Breast epithelium (tissue), 4 donors: ENCODE data around the gene XYLT1. TPM values are rescaled to one million over a fixed set of nuclear protein-coding genes. Genes with fewer than 3 reads are reported as not detected.
A peak's percentile ranks its signal among the peaks of the same experiment; 100 is the strongest.

Experiments
- DNase-seq, 2 donors: peaks; one replicate each; pipeline ENCODE4 v3.0.0-alpha.2; 2019; ENCODE audit warnings: low spot score in 2 of 2
- H3K27ac ChIP-seq, 2 donors: fragments of 200-600 bp; sonication (generic) in 1 of 2; one replicate each; pipeline ENCODE4 v1.5.1; 2016 to 2019; ENCODE audit warnings: mild to moderate bottlenecking in 1 of 2
- H3K27me3 ChIP-seq, 2 donors: fragments of 200-600 bp; sonication (generic) in 1 of 2; one replicate each; pipeline versions ENCODE4 v1.5.1 to v1.6.0; 2017 to 2019; ENCODE audit warnings: control low read depth in 1 of 2, mild to moderate bottlenecking in 1 of 2
- H3K36me3 ChIP-seq: fragments of 200-600 bp; one replicate; pipeline ENCODE4 v1.5.1; 2019
- H3K4me1 ChIP-seq, 2 donors: fragments of 200-600 bp; sonication (generic); one replicate each; pipeline ENCODE4 v1.5.1; 2016 to 2019; ENCODE audit warnings: control low read depth in 1 of 2
- H3K4me3 ChIP-seq, 3 donors: fragments of 200-600 bp; sonication (generic); 1 replicate in 2 of 3; 2 replicates in 1 of 3; pipeline ENCODE4 v1.5.1; 2016 to 2019; ENCODE audit warnings: mild to moderate bottlenecking in 3 of 3, moderate library complexity in 2 of 3
- H3K9me3 ChIP-seq, 2 donors: fragments of 200-600 bp; sonication (generic) in 1 of 2; one replicate each; pipeline ENCODE4 v1.5.1; 2016 to 2019; ENCODE audit warnings: control low read depth in 1 of 2
- POLR2A ChIP-seq: fragments of 450-650 bp; IDR thresholded peaks from one replicate; pipeline ENCODE4 v1.6.1; 2016; ENCODE audit warnings: antibody characterized with exemption, mild to moderate bottlenecking, moderate library complexity
- POLR2AphosphoS5 ChIP-seq, 3 donors: sonication (generic); formaldehyde crosslinking; IDR thresholded peaks; one replicate each; pipeline ENCODE4 v1.6.1; 2017; ENCODE audit warnings: antibody characterized with exemption in 3 of 3
- intact Hi-C: fragments of 100-400 bp; cut with DNase I; formaldehyde crosslinking; loops from one replicate; pipeline ENCODE4 v1.15.1; 2023; ENCODE audit warnings: low total_unique reads
- total RNA-seq, 3 donors: library from RNA; depleted of rRNA; stranded (reverse); fragments of >200 nt; gene quantifications; one replicate each; pipeline ENCODE4 v1.1.0, GENCODE V29; 2016
- TF ChIP-seq, protein P1 (sequence below), 3 donors: fragments of 450-650 bp; IDR thresholded peaks; one replicate each; pipeline ENCODE4 v1.5.1; 2016 to 2017; ENCODE audit warnings: antibody characterized with exemption in 3 of 3, mild to moderate bottlenecking in 3 of 3, moderate library complexity in 3 of 3

XYLT1 gene
- total RNA-seq, 3 donors from 2014 or later: 11.9 to 32.8 (median 13.8) TPM

- no peak overlapping the region for H3K4me3 ChIP-seq
- no peak for TF ChIP-seq POLR2AphosphoS5 (IDR thresholded peaks at IDR 0.05)
- TF ChIP-seq, protein P1, sequence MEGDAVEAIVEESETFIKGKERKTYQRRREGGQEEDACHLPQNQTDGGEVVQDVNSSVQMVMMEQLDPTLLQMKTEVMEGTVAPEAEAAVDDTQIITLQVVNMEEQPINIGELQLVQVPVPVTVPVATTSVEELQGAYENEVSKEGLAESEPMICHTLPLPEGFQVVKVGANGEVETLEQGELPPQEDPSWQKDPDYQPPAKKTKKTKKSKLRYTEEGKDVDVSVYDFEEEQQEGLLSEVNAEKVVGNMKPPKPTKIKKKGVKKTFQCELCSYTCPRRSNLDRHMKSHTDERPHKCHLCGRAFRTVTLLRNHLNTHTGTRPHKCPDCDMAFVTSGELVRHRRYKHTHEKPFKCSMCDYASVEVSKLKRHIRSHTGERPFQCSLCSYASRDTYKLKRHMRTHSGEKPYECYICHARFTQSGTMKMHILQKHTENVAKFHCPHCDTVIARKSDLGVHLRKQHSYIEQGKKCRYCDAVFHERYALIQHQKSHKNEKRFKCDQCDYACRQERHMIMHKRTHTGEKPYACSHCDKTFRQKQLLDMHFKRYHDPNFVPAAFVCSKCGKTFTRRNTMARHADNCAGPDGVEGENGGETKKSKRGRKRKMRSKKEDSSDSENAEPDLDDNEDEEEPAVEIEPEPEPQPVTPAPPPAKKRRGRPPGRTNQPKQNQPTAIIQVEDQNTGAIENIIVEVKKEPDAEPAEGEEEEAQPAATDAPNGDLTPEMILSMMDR (IDR thresholded peaks at IDR 0.05): no peak
- no peak for TF ChIP-seq POLR2A
- intact Hi-C loops: no loop called here
- no peaks in the 10 kb centered on the region for H3K4me1 ChIP-seq
- no peak overlapping the region for H3K27ac ChIP-seq
- no peaks in the 10 kb centered on the region for H3K36me3 ChIP-seq
- DNase-seq: no peak
- H3K9me3 ChIP-seq: no peaks in the 10 kb centered on the region
- no peaks in the 10 kb centered on the region for H3K27me3 ChIP-seq
Measured at GRCh38 chr16:17213025-17213424, 257.7 kb downstream of the XYLT1 start.

GRCh38 chr16:17212606-17213005 lies 258.2 kb downstream of the XYLT1 start:
- no peak overlapping the region for H3K4me3 ChIP-seq
- H3K27me3 ChIP-seq: no peaks in the 10 kb centered on the region
- H3K9me3 ChIP-seq: no peaks in the 10 kb centered on the region
- no peaks in the 10 kb centered on the region for H3K4me1 ChIP-seq
- DNase-seq: no peak
- no peak overlapping the region for H3K27ac ChIP-seq
- no peaks in the 10 kb centered on the region for H3K36me3 ChIP-seq
- no peak for TF ChIP-seq POLR2AphosphoS5 (IDR thresholded peaks at IDR 0.05)
- TF ChIP-seq, protein P1 (IDR thresholded peaks at IDR 0.05): no peak
- no peak for TF ChIP-seq POLR2A
- intact Hi-C loops: no loop called here

GRCh38 chr16:17211797-17212196 lies 259.0 kb downstream of the XYLT1 start:
- DNase-seq: no peak
- H3K4me1 ChIP-seq: no peaks in the 10 kb centered on the region
- no peaks in the 10 kb centered on the region for H3K36me3 ChIP-seq
- TF ChIP-seq, protein P1 (IDR thresholded peaks at IDR 0.05): no peak
- TF ChIP-seq POLR2AphosphoS5 (IDR thresholded peaks at IDR 0.05): no peak
- TF ChIP-seq POLR2A: no peak
- H3K27ac ChIP-seq: no peak overlapping the region
- H3K4me3 ChIP-seq: no peak overlapping the region
- no peaks in the 10 kb centered on the region for H3K9me3 ChIP-seq
- no peaks in the 10 kb centered on the region for H3K27me3 ChIP-seq
- intact Hi-C loops: no loop called here

- Histone ChIP-seq H3K36me3 (no peaks in the 10 kb centered on the region), H3K4me1 (peaks cover 0 to 6% of the 10 kb centered on the region in 2 donors), H3K27ac (no peak overlapping the region), H3K4me3 (no peak overlapping the region), H3K27me3 (no peaks in the 10 kb centered on the region), H3K9me3 (no peaks in the 10 kb centered on the region)
- TF ChIP-seq POLR2AphosphoS5 (IDR thresholded peaks at IDR 0.05) (no peak), POLR2A (no peak)
- TF ChIP-seq, protein P1 (IDR thresholded peaks at IDR 0.05): no peak
- no peak for DNase-seq
- intact Hi-C loops: no loop called here
Measured at GRCh38 chr16:17206712-17207111, 264.0 kb downstream of the XYLT1 start.

- Histone ChIP-seq H3K4me3 (no peak overlapping the region), H3K9me3 (no peaks in the 10 kb centered on the region), H3K4me1 (peaks cover 0 to 6% of the 10 kb centered on the region in 2 donors), H3K27me3 (no peaks in the 10 kb centered on the region), H3K36me3 (no peaks in the 10 kb centered on the region), H3K27ac (peak overlapping the region; percentile 6 to 69)
- DNase-seq: peak in 1 of 2 donors; percentile 36
- TF ChIP-seq POLR2A: no peak
- no peak for TF ChIP-seq POLR2AphosphoS5 (IDR thresholded peaks at IDR 0.05)
- TF ChIP-seq, protein P1 (IDR thresholded peaks at IDR 0.05): no peak
- intact Hi-C loops: no loop called here
Measured at GRCh38 chr16:17205279-17206211, 265.2 kb downstream of the XYLT1 start.
